ENCODE data around the gene ARID1B.

Gene ARID1B

DNA sequence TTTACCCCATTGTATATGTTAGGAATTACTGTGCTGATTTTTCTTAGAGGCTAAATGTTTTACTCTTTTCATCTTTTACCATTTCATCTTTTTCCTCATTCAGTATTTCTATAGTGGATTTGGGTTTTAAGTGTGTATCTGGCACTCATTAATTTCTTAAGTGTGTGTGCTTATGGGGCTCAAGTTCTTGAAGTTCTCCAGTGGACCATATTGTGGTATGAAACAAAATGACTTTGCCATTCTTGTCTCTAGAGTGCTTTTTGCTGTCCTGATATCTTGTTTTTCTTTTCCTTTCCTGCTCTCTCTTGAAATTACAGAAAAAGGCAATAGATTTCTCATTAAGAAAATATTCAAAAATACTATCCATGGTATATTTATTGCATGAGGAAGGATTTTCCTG, 123.1 kb downstream of the ARID1B start:
- H3K4me3 ChIP-seq (ENCODE audit: low read depth in 1 of 2, low read length in 2 of 2) = no peak overlapping the region
- H3K36me3 ChIP-seq (ENCODE audit: control insufficient read depth in 1 of 2, insufficient read depth in 2 of 2, low read length in 2 of 2) = no peaks in the 10 kb centered on the region
- no peaks in the 10 kb centered on the region for H3K27me3 ChIP-seq (ENCODE audit: control insufficient read depth in 1 of 2, insufficient read depth in 2 of 2, low read length in 2 of 2)
- peaks cover 5 to 13% of the 10 kb centered on the region in 2 donors for H3K4me1 ChIP-seq (ENCODE audit: control insufficient read depth in 1 of 2, insufficient read depth in 2 of 2, low read length in 2 of 2)
- no peak overlapping the region for H3K27ac ChIP-seq (ENCODE audit: low read depth, low read length)
- H3K9ac ChIP-seq (ENCODE audit: low read depth in 1 of 2, low read length in 2 of 2) = no peak overlapping the region
- no peaks in the 10 kb centered on the region for H3K9me3 ChIP-seq (ENCODE audit: control insufficient read depth in 1 of 2, low read length in 2 of 2)

DNA sequence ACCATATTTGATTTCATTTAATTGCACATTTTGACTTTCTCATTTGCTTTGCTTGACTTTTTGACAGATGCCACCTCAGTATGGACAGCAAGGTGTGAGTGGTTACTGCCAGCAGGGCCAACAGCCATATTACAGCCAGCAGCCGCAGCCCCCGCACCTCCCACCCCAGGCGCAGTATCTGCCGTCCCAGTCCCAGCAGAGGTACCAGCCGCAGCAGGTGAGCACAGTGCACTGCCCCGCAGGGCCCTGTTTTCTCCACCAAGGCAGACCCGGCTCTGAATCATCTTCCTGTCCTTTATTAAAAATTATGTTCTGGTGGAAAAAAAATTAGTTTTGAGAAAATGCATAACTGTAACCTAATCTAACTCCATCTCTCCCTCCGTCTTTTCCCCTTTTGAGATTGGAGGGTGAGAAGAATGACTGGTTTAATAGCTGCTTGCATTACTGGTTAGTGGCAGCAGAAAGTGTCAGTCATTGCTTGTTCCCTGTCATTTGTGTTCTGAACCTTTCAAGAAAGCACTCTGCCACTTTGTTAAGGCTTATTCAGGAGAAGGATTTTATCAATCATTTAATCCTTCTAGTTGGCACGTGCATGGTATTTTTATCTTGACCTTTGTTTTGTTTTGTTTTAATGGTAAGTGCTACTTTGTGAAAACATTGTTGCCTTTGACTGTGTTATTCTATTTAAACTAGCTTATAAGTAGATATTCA, 124.3 kb downstream of the ARID1B start:
- Histone ChIP-seq H3K36me3 (ENCODE audit: control insufficient read depth in 1 of 2, insufficient read depth in 2 of 2, low read length in 2 of 2) (no peaks in the 10 kb centered on the region), H3K9me3 (ENCODE audit: control insufficient read depth in 1 of 2, low read length in 2 of 2) (no peaks in the 10 kb centered on the region), H3K4me3 (ENCODE audit: low read depth in 1 of 2, low read length in 2 of 2) (no peak overlapping the region), H3K27me3 (ENCODE audit: control insufficient read depth in 1 of 2, insufficient read depth in 2 of 2, low read length in 2 of 2) (no peaks in the 10 kb centered on the region), H3K4me1 (ENCODE audit: control insufficient read depth in 1 of 2, insufficient read depth in 2 of 2, low read length in 2 of 2) (peaks cover 5 to 13% of the 10 kb centered on the region in 2 donors), H3K9ac (ENCODE audit: low read depth in 1 of 2, low read length in 2 of 2) (no peak overlapping the region), H3K27ac (ENCODE audit: low read depth, low read length) (no peak overlapping the region)

DNA sequence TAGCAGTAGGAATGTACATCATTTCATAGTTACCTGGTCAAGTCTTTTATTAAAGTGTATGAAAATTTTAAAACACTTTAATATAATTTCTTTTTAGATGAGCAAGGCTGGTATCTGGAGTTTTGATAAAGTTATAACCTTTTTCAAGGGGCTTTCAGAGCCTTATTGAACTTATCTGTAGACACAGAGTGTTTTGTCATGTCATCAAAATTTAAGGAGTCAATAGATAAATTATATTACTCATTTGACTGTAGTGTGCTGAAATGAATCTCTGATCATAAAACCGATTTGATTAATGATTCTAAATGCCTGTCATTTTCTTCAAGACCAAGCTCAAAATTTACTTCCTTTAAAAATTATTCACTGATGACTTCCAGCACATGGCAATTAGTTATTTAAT, 125.6 kb downstream of the ARID1B start:
- Histone ChIP-seq H3K9ac (ENCODE audit: low read depth in 1 of 2, low read length in 2 of 2) (no peak overlapping the region), H3K4me1 (ENCODE audit: control insufficient read depth in 1 of 2, insufficient read depth in 2 of 2, low read length in 2 of 2) (peaks cover 5 to 13% of the 10 kb centered on the region in 2 donors), H3K36me3 (ENCODE audit: control insufficient read depth in 1 of 2, insufficient read depth in 2 of 2, low read length in 2 of 2) (no peaks in the 10 kb centered on the region), H3K4me3 (ENCODE audit: low read depth in 1 of 2, low read length in 2 of 2) (no peak overlapping the region), H3K9me3 (ENCODE audit: control insufficient read depth in 1 of 2, low read length in 2 of 2) (no peaks in the 10 kb centered on the region), H3K27me3 (ENCODE audit: control insufficient read depth in 1 of 2, insufficient read depth in 2 of 2, low read length in 2 of 2) (no peaks in the 10 kb centered on the region), H3K27ac (ENCODE audit: low read depth, low read length) (no peak overlapping the region)

DNA sequence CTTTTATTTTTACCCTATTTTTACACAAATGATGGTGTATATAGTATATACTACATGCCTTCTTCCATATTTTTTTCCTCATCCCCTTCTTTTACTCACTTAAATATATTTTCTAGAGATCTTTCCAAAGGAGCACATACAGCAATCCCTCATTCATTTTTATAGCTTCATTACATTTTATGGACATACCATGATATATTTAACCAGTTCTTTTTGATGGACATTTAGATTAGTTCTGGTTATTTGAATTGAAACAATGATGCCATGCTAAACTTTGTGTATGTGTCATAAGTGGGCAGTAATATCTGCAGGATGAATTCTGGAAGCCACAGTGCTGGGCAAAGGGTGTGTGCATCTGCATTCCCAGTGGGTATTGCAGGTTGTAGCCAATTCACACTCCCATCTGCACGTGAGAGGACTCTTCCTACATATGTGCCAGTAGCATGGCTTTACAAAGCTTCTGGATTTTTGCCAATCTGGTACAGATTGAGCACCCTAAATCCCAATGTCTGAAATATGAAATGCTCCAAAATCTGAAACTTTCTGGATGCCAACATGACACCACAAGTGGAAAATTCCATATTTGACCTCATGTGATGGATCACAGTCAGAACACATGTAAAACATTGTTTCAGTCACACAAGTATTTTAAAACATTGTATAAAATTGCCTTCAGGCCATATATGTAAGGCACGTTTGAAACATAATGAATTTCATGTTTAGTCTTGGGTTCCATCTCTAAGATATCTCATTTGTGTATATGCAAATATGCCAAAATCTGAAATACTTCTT, 127.2 kb downstream of the ARID1B start:
- no peak overlapping the region for H3K9ac ChIP-seq (ENCODE audit: low read depth in 1 of 2, low read length in 2 of 2)
- no peaks in the 10 kb centered on the region for H3K27me3 ChIP-seq (ENCODE audit: control insufficient read depth in 1 of 2, insufficient read depth in 2 of 2, low read length in 2 of 2)
- no peak overlapping the region for H3K4me3 ChIP-seq (ENCODE audit: low read depth in 1 of 2, low read length in 2 of 2)
- H3K9me3 ChIP-seq (ENCODE audit: control insufficient read depth in 1 of 2, low read length in 2 of 2) = no peaks in the 10 kb centered on the region
- peaks cover 5 to 13% of the 10 kb centered on the region in 2 donors for H3K4me1 ChIP-seq (ENCODE audit: control insufficient read depth in 1 of 2, insufficient read depth in 2 of 2, low read length in 2 of 2)
- no peaks in the 10 kb centered on the region for H3K36me3 ChIP-seq (ENCODE audit: control insufficient read depth in 1 of 2, insufficient read depth in 2 of 2, low read length in 2 of 2)
- H3K27ac ChIP-seq (ENCODE audit: low read depth, low read length) = no peak overlapping the region

DNA sequence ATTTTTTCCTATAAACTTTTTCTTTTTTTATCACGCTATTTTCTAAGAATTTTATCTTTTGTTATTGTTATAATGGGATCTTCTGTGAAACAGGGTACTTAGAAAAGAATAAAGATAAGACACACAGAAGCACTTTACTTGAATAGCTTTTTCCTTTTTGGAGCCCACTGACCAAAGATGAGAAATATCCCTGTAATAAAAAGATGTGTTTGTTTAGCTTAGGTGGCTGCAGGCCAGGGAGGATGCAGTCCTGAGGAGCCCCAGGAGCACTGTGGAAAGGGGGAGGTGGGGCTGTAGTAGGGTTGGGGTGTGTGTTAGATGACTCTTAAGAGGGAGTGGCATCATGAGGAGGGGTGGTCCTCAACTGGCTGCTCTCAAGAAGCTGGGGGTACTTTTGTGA, 128.6 kb downstream of the ARID1B start:
- Histone ChIP-seq H3K27ac (ENCODE audit: low read depth, low read length) (no peak overlapping the region), H3K9me3 (ENCODE audit: control insufficient read depth in 1 of 2, low read length in 2 of 2) (no peaks in the 10 kb centered on the region), H3K4me3 (ENCODE audit: low read depth in 1 of 2, low read length in 2 of 2) (no peak overlapping the region), H3K4me1 (ENCODE audit: control insufficient read depth in 1 of 2, insufficient read depth in 2 of 2, low read length in 2 of 2) (peaks cover 5 to 10% of the 10 kb centered on the region in 2 donors), H3K36me3 (ENCODE audit: control insufficient read depth in 1 of 2, insufficient read depth in 2 of 2, low read length in 2 of 2) (no peaks in the 10 kb centered on the region), H3K9ac (ENCODE audit: low read depth in 1 of 2, low read length in 2 of 2) (no peak overlapping the region), H3K27me3 (ENCODE audit: control insufficient read depth in 1 of 2, insufficient read depth in 2 of 2, low read length in 2 of 2) (no peaks in the 10 kb centered on the region)

DNA sequence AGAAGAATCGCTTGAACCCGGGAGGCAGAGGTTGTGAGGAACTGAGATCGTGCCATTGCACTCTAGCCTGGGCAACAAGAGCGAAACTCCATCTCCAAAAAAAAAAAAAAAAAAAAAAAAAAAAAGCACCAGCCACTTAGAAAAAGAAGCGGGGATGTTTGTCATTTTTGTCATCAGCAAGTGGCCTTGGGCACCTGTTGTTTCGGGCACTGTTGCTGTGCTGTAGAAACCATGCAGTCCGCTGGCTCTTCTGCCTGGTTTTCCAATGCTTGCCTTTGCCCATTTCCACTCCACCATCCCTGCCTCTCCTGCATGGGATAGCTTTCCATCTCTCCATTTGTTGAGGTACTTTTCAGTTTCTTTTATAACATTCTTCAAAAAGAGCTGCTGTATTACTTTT, 129.3 kb downstream of the ARID1B start:
- peaks cover 2 to 3% of the 10 kb centered on the region in 2 donors for H3K4me1 ChIP-seq (ENCODE audit: control insufficient read depth in 1 of 2, insufficient read depth in 2 of 2, low read length in 2 of 2)
- H3K4me3 ChIP-seq (ENCODE audit: low read depth in 1 of 2, low read length in 2 of 2) = no peak overlapping the region
- no peak overlapping the region for H3K9ac ChIP-seq (ENCODE audit: low read depth in 1 of 2, low read length in 2 of 2)
- no peaks in the 10 kb centered on the region for H3K9me3 ChIP-seq (ENCODE audit: control insufficient read depth in 1 of 2, low read length in 2 of 2)
- H3K27ac ChIP-seq (ENCODE audit: low read depth, low read length) = no peak overlapping the region
- no peaks in the 10 kb centered on the region for H3K36me3 ChIP-seq (ENCODE audit: control insufficient read depth in 1 of 2, insufficient read depth in 2 of 2, low read length in 2 of 2)
- H3K27me3 ChIP-seq (ENCODE audit: control insufficient read depth in 1 of 2, insufficient read depth in 2 of 2, low read length in 2 of 2) = no peaks in the 10 kb centered on the region

DNA sequence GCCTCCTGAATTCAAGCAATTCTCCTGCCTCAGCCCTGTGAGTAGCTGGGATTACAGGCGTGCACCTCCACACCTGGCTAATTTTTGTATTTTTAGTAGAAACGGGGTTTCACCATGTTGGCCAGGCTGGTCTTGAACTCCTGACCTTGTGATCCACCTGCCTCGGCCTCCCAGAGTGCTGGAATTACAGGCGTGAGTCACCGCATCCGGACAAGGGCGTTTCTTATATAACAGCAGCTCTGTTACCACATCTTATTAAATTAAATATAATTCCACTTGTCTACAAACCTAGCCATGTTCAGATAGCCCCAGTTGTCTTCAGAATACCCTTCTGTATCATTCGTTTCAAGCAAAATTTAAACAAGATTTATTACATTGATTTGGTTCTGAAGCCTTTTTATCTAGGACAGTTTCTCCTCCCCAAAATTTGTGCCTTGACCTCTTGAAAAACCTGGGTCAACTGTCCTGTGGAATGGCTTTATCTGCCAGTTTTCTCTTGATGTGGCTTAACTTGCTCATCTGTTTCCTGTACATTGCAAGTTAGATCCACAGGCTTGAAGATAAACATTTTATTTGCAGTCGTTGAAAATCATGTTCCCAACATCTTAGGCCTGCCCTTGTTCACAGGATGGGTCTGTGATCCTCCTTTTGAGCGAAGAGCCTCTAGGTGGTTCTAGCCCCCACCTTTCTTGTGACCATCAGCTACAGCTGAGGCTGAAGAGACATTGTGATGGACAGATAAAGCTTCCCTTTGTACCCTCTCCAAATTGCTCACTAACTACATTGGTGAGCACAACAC, 132.2 kb downstream of the ARID1B start:
- no peaks in the 10 kb centered on the region for H3K9me3 ChIP-seq (ENCODE audit: control insufficient read depth in 1 of 2, low read length in 2 of 2)
- no peak overlapping the region for H3K9ac ChIP-seq (ENCODE audit: low read depth in 1 of 2, low read length in 2 of 2)
- H3K36me3 ChIP-seq (ENCODE audit: control insufficient read depth in 1 of 2, insufficient read depth in 2 of 2, low read length in 2 of 2) = peaks cover 0 to 3% of the 10 kb centered on the region in 2 donors
- no peak overlapping the region for H3K27ac ChIP-seq (ENCODE audit: low read depth, low read length)
- H3K4me3 ChIP-seq (ENCODE audit: low read depth in 1 of 2, low read length in 2 of 2) = no peak overlapping the region
- no peaks in the 10 kb centered on the region for H3K4me1 ChIP-seq (ENCODE audit: control insufficient read depth in 1 of 2, insufficient read depth in 2 of 2, low read length in 2 of 2)
- H3K27me3 ChIP-seq (ENCODE audit: control insufficient read depth in 1 of 2, insufficient read depth in 2 of 2, low read length in 2 of 2) = no peaks in the 10 kb centered on the region

DNA sequence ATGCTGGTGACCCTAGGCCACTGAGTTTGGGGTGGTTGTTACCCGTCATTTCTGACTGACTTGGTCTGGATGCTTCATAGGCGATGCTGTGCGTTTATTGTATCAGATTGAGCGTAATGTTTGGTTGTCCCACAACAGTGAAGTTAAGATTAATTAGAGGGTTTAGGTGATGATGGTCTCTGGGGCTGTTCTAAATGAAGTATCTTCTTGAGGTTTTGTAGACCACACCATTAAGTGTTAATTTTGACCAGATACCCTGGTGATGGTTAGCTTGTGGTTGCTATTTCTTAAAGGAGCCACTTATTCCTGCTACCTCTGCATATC, 132.8 kb downstream of the ARID1B start:
- Histone ChIP-seq H3K9ac (ENCODE audit: low read depth in 1 of 2, low read length in 2 of 2) (no peak overlapping the region), H3K4me3 (ENCODE audit: low read depth in 1 of 2, low read length in 2 of 2) (no peak overlapping the region), H3K36me3 (ENCODE audit: control insufficient read depth in 1 of 2, insufficient read depth in 2 of 2, low read length in 2 of 2) (peaks cover 0 to 3% of the 10 kb centered on the region in 2 donors)

DNA sequence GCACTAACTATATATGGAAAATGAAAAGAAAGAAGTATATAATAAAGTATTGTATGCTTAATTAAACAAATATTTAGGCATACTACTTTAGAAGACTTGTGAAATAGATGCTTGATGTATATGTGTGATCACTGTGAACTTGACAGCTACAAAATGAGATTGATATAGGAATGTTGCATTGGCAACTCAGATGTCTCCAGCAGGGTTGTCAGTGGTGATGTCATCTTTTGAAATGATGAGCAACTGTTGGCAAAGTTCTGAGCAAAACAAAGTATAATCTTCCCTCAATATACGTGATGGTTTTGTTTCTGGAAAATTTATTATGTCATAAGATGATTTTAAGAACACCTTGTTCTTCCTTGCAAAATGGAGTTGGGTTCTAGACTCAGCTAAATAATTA, 133.8 kb downstream of the ARID1B start:
- Histone ChIP-seq H3K9me3 (ENCODE audit: control insufficient read depth in 1 of 2, low read length in 2 of 2) (no peaks in the 10 kb centered on the region), H3K9ac (ENCODE audit: low read depth in 1 of 2, low read length in 2 of 2) (no peak overlapping the region), H3K27ac (ENCODE audit: low read depth, low read length) (no peak overlapping the region), H3K36me3 (ENCODE audit: control insufficient read depth in 1 of 2, insufficient read depth in 2 of 2, low read length in 2 of 2) (peaks cover 0 to 3% of the 10 kb centered on the region in 2 donors), H3K4me1 (ENCODE audit: control insufficient read depth in 1 of 2, insufficient read depth in 2 of 2, low read length in 2 of 2) (no peaks in the 10 kb centered on the region), H3K27me3 (ENCODE audit: control insufficient read depth in 1 of 2, insufficient read depth in 2 of 2, low read length in 2 of 2) (no peaks in the 10 kb centered on the region), H3K4me3 (ENCODE audit: low read depth in 1 of 2, low read length in 2 of 2) (no peak overlapping the region)

More for the DNA sequence above, 132.8 kb downstream of the ARID1B start:
- Histone ChIP-seq H3K27ac (ENCODE audit: low read depth, low read length) (no peak overlapping the region), H3K4me1 (ENCODE audit: control insufficient read depth in 1 of 2, insufficient read depth in 2 of 2, low read length in 2 of 2) (no peaks in the 10 kb centered on the region), H3K9me3 (ENCODE audit: control insufficient read depth in 1 of 2, low read length in 2 of 2) (no peaks in the 10 kb centered on the region), H3K27me3 (ENCODE audit: control insufficient read depth in 1 of 2, insufficient read depth in 2 of 2, low read length in 2 of 2) (no peaks in the 10 kb centered on the region)

DNA sequence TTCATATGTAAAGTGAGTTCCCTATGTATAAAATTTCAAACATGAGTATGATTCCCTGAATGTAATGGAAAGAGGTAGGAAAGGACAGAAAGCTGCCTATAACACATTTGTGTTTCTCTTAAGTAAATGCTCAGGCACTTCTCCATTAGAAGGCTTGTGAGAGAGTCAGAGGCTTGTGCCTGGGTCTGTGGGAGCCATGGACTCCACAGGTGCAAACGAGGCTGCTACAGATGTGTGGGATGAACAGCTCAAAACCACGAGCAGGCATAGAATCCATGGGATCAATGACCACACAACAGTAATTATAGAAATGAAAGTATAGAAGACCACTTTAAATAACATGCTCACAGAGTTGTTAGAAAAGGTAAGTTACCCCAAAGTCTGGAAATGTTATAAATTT, 134.4 kb downstream of the ARID1B start:
- Histone ChIP-seq H3K27ac (ENCODE audit: low read depth, low read length) (no peak overlapping the region), H3K4me3 (ENCODE audit: low read depth in 1 of 2, low read length in 2 of 2) (no peak overlapping the region), H3K9ac (ENCODE audit: low read depth in 1 of 2, low read length in 2 of 2) (no peak overlapping the region), H3K36me3 (ENCODE audit: control insufficient read depth in 1 of 2, insufficient read depth in 2 of 2, low read length in 2 of 2) (peaks cover 0 to 3% of the 10 kb centered on the region in 2 donors), H3K4me1 (ENCODE audit: control insufficient read depth in 1 of 2, insufficient read depth in 2 of 2, low read length in 2 of 2) (no peaks in the 10 kb centered on the region), H3K27me3 (ENCODE audit: control insufficient read depth in 1 of 2, insufficient read depth in 2 of 2, low read length in 2 of 2) (no peaks in the 10 kb centered on the region), H3K9me3 (ENCODE audit: control insufficient read depth in 1 of 2, low read length in 2 of 2) (no peaks in the 10 kb centered on the region)
